NCI-H446 treated with DMSO at 0.1 percent for 48 hours (cell line): ENCODE measurements around the gene WDR12.
"Not testable (repeated sequence)": the region's sequence is repeated elsewhere in the genome, so short reads cannot be mapped to it uniquely, and the experiment has no call there.

Source experiments
- DNase-seq: peaks from one replicate; lab custom pipeline; 2025; lab: John Stamatoyannopoulos, UW

WDR12 gene

GRCh38 chr2:202883987-202884675, 27.3 kb downstream of the WDR12 start:
- no peak for DNase-seq

DNA sequence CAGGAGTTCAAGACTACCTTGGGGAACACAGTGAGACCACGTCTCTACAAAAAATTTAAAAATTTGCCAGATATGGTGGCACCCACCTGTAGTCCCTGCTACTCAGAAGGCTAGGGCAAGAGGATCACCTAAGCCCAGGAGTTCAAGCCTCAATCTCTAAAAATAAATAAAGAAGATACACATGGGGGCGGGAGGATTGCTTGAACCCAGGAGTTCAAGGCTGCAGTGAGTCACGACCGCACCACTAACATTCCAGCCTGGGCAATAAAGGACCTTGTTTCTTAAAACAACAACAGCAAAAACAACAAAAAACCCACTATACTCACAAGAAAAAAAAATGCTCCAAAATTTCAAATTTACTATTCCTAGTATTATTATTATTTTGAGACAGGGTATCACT, 29.9 kb downstream of the WDR12 start:
- DNase-seq = no peak

GRCh38 chr2:202877699-202878098, 33.8 kb downstream of the WDR12 start:
- no peak for DNase-seq

DNA sequence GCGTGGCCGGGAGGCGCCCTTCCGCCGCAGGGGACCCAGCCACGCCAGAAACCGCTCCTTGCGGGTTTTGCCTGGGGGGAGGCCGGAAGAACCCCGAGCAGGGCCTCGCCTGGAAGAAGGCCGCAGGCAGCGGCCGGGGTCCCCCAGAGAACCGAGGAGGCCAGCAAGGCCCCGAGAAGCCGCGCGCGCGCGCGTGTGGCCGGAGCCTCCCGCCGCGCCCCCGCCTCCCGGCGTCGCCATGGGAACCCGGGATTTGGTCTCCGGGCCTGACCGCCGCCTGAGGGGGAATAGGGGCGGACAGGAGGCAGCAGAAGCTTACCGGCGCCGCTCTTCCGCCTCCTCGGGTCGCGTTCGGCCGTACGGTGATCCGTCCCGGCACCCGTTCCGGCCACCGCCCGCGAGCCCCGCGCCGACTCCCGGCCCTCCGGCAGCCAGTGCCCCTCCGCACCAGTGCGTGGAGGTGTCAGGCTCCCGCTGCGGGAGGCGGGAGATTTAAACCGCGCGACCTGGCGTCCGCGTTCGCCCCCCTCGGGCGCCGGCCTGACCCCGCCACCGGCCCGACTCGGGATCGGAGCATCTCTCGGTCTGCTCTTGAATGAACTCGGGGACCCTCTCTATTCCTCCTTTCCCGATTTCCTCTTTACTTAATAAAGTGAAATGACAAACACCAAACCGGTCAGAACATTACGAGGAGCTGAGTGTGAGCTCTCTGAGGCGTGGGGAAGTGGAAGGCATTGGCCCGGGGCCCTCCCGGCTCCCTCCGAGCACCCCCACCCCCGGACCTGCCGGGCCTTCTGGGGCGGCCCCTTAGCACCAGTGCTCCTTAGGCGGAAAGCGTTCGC, 40.0 kb downstream of the WDR12 start, which contains the start of gene ICA1L:
TSS of gene ICA1L (minus strand) at position 467 of the 842 bp plus-strand sequence. CDS start 42,757 bp downstream, outside the sequence.
- peak; percentile 11 for DNase-seq

GRCh38 chr2:202870431-202871299, 40.8 kb downstream of the WDR12 start:
- peak; percentile 10 for DNase-seq

- DNase-seq = no peak
Measured at GRCh38 chr2:202861987-202862386, 49.5 kb downstream of the WDR12 start.

DNA sequence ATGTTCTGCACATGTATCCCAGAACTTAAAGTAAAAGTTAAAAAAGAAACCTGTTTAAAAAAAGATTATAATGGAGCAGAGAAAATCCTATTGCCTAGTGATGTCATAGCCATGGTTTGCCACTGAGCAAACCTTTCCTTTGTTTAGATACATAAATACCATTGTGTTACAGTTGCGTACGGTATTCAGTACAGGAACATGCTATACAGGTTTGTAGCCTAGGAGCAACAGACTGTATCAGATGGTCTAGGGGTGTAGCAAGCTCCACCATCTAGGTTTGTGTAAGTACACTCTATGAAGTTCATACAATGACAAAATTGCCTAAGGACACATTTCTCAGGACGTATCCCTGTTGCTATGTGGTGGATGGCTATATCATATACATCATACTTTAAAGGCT, 52.9 kb downstream of the WDR12 start:
- no peak for DNase-seq

- DNase-seq = not testable (repeated sequence)
Measured at GRCh38 chr2:202849343-202849742, 62.1 kb downstream of the WDR12 start.

DNA sequence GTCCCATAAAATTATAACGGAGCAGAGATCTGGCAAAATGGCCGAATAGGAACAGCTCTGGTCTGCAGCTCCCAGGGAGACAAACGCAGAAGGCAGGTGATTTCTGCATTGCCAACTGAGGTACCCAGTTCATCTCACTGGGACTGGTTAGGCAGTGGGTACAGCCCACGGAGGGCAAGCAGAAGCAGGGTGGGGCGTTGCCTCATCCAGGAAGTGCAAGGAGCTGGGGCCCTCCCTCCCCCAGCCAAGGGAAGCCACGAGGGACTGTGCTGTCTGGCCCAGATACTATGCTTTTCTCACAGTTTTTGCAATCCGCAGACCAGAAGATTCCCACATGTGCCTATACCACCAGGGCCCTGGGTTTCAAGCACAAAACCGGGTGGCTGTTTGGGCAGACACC, 62.7 kb downstream of the WDR12 start:
- DNase-seq = no peak

DNA sequence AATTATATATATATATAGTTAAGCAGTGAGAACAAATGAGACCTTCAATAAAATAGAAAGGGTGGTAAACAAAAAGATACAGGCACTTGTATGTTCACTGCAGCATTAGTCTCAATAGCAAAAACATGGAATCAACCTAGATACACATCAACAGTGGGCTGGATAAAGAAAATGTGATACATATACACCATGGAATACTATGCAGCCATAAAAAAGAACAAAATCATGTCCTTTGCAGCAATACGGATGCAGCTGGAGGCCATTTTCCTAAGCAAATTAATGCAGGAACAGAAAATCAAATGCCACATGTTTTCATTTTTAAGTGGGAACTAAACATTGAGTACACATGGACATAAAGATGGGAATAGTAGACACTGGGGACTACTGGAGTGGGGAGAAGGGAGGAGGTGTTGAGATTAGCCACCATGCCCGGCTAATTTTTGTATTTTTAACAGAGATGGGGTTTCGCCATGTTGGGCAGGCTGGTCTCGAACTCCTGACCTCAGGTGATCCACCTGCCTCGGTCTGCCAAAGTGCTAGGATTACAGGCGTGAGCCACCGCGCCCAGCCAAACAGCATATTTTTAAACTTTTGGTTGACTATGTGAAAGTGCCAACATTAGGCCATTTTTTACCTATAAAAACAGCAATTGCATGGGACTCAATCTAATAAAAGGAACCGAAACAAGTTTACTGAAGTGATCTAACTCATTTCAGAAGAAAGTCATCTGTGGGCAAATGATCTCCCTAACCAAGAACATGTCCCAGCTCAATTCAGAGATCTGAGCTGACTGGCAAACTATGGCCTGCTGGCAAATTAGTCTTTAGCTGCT, 63.6 kb downstream of the WDR12 start:
- no peak for DNase-seq

GRCh38 chr2:202844656-202845055, 66.8 kb downstream of the WDR12 start:
- DNase-seq = no peak

DNA sequence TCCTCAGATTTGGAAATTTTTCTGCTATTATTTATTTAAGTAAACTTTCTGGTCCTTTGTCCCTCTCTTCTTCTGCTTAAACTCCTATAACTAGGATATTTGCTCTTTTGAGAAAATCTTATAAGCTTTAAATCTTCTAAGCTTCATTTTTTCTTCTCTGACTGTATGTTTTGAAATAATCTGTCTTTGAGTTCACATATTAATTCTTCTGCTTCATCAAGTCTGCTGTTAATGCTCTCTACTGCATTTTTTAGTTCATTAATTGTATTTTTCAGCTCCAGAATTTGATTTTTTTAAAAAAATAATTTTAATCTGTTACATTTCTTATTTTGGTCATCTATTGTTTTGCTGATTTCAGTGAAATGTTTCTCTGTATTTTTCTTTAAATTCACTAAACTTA, 68.8 kb downstream of the WDR12 start:
- no peak for DNase-seq

DNA sequence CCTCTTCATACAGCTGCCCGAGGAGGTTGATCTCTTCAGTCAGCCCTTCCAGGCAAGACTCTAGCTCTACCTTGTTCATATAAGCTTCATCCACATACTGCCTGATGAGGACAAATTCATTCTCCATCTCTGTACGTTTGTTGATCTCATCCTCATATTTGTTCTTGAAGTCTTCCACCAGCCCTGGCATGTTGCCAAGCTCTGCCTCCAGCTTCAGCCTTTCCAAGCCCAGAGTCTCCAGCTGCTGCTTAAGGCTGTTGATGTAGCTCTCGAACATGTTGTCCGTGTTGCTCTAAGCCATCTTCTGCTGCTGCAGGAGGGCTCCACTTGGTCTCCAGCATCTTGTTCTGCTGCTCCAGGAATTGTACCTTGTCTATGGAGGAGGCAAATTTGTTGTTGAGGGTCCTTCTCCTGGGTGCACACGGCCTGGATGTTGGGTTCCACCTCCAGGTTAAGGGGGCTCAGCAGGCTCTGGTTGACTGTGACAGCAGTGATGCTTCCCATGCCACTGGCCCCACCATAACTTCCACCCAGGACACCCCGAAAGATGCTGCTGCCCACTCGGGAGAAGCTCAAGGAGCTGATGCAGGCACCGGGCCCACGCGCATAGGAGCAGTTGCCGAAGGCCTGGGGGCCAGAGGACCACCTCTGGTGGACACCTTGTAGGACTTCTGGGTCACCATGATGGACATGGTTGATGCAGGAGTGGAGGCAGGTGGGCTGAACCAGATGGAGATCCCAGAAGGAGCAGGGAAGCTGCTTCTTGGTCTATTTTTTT, 70.2 kb downstream of the WDR12 start:
- no peak for DNase-seq

DNA sequence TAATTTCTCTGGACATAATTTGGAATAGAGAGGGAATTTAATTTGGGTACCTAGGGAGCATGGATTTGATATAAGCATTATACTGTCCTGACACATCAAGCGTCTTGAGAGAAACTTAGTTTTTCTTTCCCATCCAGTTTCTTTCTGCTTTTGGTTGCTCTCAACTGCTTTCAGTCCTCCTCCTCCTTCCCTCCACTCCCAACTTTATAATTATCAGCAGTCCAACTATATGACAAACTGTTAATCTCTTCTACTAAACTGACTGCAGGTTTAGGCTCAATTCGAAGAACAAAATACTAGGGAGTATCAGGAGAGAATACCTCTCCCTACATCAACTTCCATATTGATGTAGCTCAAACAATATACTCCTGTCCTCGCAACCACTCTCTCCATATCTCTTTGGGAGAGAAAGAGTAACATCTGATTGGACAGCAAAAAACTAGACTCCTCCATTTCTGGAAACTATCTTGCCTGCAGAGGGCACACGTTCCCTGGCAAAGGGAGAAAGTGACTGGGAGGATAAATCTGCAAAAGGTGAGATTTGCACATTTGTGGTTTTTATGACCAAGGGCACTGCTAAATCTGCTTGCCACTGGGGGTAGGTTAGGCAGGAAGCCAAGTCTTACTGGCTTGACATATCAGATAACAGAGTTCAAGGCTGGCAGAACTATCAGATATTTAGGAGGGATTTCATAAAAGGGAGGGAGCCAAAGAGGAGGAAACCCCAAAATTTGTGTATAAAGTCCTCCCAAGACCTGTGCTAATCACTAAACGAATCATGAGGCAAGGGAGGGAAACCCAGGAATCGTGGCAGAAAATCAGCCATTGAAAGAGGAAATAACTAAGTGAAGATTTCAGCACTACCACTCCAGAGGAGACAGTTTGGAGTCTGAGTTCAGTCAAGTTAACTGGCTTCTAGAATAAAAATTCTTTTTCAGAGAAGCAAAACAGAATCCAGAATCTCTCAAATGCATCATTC, 79.9 kb downstream of the WDR12 start:
- peak; percentile 7 for DNase-seq

DNA sequence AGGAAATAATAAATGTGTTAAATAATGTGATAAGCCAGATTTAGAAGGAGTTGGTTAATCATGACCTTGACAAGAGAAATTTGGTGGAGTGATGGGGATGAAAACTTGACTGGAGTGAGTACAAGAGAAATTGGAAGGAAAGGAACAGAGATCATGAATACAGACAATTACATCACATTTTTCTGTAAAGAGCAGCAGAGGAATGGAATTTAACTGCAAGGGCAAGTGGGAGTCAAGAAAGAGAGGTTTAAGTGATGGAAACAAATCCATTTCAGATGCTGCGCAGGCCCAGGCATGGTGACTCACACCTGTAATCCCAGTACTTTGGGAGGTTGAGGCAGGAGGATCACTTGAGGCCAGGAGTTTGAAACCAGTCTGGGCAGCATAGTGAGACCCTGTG, 86.6 kb downstream of the WDR12 start:
- no peak for DNase-seq
